Dedifferentiated amniotic fluid mesenchymal stem cell (primary cell): Measurements from ENCODE around the gene EML3.
"Not testable (repeated sequence)": the region's sequence is repeated elsewhere in the genome, so short reads cannot be mapped to it uniquely, and the experiment has no call there.

ENCODE experiments used
- DNase-seq: peaks from one replicate; pipeline ENCODE4 v3.0.0-alpha.2; 2016; ENCODE audit errors: extremely low spot score

The EML3 gene

DNA sequence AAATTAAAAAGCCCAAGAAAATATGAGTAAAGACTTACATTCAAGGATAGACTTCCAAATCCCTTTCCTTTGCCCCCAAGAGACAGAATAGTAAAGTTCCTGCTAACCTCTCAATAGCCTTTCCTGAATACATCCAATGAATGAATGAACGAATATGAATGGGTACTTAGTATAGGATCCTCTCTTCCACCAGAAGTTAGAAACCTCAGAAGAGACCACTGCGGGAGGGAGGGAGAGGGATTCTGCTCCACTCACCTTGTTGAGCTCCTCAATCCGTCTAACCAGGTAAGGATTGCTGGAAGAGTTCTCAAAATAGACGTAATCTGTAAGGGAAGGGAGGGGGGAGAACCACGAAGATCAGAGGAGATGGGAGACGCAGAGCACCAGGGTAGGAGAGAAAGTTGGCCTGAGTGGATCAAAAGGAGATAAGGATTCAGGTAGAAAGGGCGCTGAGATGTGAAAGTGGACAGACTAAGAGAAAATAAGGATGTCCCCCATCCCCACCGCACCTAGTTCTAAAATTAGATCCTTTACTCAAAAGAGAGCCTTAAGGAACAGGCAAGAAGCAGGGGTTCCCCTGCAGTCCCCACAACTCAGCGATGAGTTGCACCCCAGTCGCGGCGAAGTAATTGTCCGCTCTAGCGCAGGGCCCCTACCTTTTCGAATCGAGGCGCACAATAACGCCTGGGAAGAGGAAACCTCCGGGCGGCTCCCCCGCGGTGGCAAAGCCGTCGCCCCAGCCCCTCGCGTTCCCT, 12.0 kb downstream of the EML3 start:
- DNase-seq: no peak

DNA sequence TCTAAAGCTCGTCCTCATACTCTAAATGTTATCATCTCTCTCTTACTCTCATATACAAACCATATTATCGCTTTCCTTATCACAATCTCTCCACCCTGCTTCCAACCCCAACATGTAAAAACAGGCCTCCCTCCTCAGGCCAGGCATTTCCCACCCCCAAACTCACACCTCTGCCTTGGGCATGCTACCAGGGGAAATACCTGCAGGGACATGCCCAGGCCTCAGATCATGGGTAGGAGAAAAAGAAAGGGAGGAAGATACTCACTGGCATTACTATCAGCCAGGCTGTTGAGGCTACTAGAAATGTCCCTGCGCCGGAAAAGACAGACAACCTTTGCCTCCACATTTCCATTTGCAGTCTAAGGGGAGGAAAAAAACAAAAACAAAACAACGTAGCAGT, 12.7 kb downstream of the EML3 start:
- no peak for DNase-seq

DNA sequence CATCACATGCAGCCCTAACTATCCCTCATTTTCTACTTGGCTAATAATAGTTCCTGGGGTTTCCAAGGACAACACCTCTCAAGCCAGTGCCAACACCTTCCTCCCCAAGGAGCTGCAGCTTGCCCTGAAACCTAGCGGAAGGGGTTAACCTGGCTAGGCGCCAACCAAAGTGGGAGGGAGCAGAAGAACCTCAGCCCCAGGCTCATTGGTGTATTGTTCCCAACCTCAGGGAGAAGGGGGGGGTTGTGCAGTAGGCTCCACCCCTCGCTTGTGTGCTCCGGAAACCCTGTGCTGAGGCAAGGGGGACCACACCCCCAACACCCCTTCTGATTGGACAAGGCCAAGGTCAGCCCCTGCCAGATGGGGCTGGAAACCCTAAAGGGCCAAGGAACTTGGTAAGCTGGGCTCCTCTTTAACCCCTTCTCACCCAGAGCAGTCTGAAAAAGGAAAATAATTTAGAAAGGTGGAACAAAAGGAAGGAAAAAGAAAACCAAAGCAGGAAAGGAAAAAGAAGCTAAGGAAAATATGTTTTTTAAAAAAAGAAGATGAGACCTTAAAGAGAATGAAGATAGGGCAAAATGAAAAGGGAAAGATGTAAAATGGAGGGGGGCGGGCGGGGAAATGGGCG, 13.4 kb downstream of the EML3 start:
- peak; percentile 95 for DNase-seq

DNA sequence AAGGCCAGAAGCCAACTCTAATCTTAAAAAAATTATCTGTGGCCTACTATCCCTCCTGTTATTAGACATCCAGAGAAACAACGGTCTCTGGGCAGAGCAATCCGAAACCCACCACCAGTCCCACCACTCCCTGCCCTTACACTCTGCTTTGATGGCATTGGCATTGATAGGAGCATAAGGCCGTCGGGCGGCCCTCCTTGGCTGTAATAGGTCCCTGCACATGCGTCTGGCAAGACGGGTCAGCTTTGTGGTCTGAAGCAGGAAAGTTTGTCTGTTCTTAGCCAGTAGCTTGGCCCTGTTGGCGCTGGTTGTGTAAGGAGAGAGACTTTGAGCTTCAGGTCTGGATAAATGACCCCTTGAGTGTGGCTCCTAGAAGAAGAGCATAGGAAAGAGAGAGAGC, 17.5 kb downstream of the EML3 start:
- no peak for DNase-seq

DNA sequence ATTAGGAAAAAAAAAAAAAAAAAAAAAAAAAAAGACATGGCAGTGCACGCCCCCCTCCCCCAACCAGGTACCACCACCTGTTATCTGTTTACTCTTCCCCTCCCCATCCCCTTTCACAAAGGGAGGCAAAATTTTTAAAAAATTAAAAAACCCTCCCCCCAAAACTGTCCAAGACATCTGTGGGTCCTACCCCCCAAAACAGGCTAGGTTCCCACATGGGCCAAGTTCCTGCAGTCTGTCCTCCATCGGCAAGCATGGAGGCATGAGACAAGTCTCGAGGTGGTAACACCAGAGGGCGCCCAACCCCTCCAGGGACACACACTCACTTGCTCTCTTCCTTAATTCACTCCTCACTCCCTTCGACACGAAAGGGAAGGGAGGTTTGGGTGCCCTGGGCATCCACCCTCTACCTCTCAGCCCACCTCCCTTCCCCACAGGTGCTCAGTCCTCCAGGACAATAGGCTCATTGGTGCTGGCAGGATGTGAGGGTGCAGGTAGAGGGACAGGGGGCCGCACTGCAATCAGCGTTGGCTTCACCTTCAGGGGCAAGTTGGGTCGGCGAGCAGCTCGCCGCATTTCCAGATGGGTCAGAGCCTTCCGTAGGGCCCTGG, 19.0 kb downstream of the EML3 start:
- DNase-seq: peak; percentile 57

DNA sequence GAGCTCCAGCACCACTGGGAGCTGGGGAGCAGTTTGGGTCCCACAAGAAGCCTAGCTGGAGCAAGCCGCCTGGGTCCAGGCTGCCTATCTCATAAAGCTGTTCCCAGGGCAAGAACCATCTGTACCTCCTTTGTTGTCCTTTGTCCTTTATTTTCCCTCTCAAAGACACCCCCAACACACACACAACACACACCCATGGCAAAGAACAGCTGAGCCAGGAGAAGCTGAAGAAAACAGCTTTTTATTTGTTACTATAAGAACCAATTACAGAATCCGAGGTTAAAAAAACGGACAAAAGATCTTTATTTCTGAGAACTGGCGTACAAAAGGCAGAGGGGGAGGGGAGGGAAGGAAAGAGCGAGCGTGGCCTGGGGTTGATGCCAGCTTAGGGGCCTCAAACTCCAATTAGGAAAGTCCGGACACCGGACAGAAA, 19.6 kb downstream of the EML3 start:
- DNase-seq: no peak

DNA sequence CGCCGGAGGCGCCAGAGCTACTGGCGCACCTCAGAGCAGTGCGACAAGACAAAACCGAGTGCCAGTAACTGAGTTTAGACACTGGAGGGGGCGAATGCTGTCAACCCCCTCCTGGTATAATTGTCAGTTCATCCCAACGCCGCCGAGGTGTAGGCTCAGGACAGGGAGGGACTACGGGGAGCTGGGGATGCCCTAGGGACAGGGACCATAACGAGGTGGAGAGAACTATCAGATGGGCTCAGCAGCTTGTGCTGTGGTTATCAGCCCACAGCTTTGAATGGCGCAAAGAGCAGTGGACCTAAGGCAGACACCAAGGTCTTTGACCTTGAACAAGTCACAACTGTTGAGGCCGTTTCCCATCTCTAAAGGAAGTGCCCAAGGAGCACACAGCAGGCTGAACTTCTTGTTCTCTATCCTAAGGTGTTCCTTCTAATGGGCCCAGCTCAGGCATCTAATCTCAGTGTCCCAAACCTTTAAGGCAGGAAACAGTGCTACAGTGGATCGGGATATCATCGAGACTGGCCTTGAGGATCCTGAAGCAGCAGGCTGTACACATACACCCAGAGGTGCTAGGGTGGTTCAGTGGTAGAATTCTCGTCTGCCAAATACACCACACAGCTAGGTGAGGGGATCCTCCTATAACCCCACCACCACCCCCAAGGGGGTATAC, 20.3 kb downstream of the EML3 start:
- no peak for DNase-seq

DNA sequence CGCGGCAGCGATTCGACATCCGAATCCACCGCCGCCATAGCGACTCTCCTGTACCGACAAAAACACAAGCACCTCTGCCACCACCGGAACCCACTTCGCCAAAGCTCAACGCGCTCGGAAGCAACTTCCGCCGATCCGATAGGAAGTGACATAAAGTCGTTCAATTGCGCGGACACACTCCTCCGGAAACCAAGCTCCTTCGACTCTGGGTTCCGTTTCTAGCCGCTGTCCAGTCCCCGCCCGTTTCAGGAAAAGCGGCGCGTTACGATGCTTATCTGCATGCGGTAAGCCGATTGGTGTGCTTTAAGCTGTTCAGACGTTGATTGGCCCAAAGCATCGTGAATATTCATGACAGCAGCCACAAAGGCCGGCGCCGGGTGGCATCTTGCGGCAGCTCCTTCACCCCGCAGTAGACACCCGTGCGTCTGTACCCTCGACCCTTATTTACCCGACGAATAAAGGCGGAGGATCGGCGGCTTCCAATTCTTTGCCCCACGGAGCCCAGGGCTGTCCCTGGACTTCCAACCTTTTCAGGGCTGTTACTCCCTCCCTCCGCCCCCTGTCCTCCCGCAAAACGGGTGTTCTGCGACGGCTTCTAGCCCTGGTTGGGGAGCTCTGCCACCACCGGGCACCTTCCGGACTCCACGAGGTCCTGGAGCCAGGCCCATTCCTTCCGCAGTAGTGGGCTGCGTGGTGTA, 21.0 kb downstream of the EML3 start, which contains the start of gene TUT1:
Gene TUT1 (minus strand): TSS at position 76 of the 698 bp plus-strand sequence. CDS start 38 bp downstream, at position 38.
- peak; percentile 99 for DNase-seq

DNA sequence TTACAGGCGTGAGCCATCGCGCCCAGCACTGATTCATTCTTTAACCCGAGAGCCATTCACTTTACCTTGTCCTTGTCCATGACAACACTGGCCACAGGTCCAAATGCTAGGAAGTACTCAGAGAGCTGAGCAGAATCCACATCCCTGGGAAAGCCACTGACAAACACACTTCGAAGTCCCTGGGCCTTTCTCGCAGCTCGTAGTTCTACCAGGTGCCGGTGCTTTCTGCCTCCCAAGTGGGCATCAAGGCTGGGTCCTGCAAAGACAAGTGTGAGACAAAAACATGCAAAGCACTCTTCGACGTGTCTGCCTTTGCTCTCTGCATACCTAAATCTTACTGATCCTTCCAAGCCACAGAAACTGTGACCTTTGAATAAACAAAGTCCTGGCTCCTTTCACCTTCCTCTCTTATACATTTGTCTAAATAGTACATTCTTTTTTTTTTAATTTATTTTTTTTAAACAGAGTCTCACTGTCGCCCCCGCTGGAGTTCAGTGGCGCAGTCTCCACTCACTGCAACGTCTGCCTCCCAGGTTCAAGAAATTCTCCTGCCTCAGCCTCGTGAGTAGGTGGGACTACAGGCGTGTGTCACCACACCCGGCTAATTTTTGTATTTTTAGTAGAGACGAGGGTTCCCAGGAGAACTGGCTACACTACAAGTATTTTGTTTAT, 23.5 kb downstream of the EML3 start:
- no peak for DNase-seq

DNA sequence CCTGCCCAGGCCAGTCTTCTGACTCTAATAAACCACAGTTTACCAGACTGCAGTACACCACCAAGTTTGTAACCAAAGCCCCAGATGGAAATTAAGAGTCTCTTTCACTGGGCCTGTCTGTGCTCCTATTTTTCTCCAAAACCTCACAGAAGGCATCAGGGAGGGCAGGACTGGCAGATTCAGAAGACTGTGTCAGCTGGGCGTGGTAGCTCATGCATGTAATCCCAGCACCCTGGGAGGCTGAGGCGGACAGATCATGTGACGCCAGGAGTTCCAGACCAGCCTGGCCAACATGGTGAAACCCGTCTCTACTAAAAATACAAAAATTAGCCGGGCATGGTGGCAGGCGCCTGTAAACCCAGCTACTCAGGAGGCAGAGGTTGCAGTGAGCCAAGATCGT, 27.2 kb downstream of the EML3 start:
- not testable (repeated sequence) for DNase-seq

DNA sequence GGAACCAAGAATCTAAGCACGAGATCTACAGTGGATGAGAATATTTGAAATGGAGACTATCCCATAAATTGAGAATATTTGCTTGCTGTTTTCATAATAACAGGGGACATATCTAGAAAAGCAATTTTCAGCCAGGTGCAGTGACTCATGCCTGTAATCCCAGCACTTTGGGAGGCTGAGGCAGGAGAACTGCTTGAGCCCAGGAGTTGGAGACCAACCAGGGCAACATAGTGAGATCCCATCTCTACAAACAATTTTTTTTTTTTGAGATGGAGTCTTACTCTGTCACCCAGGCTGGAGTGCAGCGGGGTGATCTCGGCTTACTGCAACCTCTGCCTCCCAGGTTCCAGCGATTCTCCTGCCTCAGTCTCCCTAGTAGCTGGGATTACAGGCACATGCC, 30.8 kb downstream of the EML3 start:
- DNase-seq: not testable (repeated sequence)

DNA sequence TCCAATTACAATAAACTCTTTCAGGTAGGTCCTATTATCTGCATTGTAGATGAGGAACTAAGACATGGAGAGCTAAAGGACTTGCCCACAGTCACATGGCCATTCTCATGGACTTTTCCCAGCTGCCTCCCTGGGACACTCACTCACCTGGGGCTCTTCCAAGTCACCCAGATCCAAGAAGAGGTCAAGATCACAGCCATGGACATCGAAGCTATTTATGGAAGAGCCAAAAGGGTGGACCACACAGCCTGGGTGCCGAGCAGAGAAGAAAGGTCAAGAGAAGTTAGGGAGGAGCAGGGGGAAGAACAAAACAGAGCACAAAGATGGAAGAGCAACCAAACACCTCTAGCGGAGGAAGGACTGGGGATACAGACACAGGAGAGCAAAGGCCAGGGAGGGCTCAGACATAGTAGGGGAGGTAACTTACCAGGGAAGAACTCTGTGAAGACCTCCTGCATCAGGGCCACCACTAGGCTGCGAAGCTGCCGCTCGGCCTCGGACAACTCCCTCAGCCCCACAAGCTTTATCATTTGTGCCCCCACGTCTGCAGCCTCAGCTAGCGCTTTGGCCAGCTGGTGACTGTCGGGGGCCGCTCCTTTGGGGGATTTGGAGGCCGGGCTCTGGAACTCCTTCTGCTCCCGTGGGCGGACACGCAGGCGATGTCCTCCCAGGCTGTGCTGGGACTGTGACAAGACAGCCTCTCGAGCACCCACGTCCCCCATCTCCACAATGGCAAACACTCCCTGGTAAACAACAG, 31.4 kb downstream of the EML3 start:
- no peak for DNase-seq

DNA sequence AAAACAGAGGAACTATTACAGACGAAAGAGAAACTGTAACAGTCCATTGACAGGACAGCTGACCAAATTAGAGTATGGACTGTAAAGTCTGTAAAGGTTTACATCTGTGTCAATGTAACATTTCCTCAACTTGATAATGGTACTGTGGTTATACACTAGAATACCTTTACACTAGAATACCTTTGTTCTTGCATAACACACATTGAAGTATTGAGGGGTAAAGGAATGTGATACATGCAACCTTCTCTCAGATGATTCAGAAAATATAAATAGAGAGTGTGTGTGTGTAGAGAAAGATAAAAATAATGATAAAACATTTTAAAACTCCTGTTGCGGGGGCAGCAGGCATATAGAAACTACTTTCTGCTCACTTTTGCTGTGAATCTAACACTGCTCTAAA, 33.3 kb downstream of the EML3 start:
- no peak for DNase-seq

DNA sequence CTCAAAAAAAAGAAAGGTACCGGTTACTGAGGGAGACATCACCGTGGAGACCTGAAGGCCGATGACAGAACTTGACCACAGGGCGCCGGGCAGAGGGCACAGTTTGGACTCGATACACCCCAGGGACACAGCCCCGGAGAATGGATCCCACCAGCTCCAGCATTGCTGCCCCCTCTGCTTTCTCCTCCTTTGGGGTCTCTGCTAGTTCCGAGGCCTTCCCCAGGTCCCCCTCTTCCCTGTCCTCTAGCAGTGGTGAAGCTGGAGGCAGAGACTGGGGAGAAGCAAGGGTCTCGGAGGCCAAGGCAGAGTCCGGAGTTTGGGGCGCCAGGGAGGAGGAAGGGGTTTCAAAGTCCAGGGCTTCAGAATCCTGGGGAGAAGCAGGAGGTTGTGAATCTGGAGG, 34.0 kb downstream of the EML3 start:
- DNase-seq: no peak

DNA sequence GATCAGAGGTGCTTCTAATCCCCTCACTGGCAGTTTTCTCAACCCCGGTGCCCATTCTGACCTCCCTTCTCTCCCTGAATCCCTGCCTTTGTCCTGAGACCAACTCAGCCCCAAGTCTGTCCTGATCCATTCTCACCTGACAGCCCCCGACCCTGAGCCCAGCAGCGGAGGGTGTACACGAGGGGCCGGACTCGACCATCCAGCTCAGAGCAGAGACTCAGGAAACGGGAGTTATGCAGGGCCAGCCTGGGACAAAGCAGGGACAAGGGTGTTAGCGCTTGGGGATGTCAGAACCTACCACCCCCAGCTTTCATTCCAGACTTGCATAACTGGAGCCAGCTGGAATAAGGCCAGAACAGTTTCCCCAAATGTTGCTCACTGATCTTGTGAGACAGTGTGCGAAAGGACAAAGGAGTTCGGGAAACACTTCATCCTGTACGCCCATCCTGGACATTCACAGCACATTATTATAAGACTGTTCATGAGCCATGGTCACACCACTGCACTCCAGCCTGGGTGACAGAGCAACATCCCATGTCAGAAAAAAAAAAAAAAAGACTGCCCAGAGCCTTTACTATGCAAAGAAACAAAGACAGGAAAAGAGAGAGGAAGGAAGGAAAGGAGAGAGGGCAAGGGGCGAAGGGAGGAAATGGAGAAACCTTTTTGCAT, 35.4 kb downstream of the EML3 start:
- no peak for DNase-seq

DNA sequence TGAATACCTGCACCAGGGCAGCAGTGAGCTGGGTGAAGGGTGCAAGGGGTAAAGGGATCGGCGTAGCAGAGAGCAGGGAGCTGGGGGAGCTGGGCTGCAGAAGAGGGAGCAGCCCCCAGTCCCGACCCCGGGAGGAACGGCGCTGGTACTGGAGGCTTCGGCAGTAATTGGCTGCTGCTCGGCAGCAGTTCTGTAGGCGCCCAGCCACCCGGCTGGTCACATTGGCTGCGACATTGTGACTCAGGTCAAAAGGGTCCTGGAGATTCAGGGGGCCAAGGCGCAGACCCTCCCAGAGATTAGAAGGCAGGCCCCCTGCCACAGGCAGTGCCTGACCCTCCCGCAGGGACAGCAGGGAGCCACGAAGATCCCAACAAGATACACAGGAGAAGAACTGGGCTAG, 36.7 kb downstream of the EML3 start:
- no peak for DNase-seq

DNA sequence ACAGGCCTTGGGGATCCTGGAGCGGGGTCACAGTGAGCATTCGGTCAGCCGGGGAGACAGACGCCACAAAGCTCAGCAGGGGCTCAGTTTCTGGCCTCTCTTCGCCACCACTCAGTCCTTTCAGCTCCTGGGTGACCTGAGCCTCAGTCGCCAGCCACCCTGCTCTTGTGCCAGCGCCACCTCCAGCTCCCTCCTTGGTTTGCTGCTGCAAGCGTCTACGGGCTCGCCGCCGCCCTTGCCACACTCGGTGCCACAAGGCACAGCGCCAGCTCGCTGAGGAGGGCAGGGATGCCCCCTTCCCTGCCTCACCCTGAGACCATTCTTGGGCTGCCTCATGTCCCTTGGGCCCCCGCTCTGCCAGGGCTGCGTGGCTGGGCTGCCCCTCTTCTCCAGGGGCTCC, 37.4 kb downstream of the EML3 start:
- DNase-seq: no peak

DNA sequence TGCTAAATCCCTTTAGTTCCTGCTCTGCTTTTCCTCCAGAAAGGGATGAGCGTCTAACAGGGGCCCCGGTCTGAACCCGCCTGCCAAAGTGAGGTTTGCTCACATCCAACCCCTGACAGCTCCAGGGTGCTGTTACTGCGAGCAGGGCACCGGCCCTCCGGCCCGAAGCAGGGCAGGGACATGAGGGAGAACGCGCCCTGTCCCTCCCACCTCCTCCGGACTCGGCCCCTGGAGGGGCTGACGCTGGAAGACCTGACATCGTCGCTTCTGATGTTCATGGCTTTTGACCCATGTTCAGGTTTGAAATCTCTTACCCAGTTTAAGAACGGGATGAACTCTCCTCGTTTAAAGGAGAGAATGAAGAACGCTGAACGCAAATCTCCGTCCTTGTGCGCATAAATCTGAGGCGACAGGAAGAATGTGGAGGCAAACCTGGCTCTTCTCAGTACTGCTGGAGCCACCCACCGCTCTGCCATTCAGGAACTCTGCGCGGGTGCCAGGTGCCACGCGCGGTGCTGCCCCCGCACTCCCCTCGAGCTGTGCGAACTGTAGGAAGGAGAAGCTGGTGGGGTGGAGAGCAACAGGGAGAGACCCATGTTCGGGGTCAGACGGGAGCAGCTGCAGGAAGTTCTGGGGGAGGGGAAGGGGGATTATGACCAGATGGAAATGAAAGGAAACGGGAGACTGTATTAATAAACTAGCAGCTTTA, 38.1 kb downstream of the EML3 start:
- DNase-seq: no peak

DNA sequence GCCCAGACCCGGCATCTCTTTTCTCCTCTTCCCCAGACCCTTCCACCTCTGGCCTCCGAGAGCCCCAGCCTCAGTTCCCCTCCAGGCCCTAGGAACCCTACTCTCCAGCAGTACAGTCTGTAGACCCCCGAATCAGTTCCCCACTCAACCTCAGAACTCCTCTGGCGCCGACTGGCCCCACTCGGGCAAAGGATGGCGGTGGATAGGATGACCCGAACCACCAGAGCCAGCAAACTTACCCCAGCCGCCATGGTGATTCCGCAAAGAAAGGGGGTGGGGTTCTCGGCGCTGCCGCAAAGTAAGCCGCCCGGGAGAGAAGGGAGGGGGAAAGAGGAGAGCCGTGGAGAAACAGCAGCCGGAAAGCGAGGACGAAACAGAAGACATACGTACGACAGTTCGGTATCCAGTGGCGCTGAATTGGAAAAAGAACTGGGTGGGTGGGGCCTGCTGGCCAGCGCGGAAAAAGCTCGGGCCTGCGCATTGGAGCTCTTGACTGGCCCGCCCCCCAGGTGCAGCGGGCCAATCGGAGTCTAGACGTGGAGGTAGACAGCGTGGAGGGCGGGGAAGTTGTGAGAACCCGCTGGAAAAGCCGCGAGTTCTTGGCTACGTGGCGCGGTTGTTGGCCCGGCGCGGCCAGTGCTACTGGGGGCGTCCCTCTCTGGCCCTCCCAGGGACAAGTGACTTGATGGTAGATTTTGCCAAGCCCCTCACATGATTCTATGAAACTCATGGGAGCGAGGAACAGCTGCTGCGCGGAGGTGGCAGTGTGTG, 38.8 kb downstream of the EML3 start, which contains the start of gene EEF1G:
Gene EEF1G (minus strand): TSS at position 300 of the 771 bp plus-strand sequence. CDS start 49 bp downstream, at position 251.
- peak; percentile 100 for DNase-seq
